ENCODE results near the gene NELL1.

- no peak for TF ChIP-seq POLR2AphosphoS5 (IDR thresholded peaks at IDR 0.05)
- TF ChIP-seq, protein P1, sequence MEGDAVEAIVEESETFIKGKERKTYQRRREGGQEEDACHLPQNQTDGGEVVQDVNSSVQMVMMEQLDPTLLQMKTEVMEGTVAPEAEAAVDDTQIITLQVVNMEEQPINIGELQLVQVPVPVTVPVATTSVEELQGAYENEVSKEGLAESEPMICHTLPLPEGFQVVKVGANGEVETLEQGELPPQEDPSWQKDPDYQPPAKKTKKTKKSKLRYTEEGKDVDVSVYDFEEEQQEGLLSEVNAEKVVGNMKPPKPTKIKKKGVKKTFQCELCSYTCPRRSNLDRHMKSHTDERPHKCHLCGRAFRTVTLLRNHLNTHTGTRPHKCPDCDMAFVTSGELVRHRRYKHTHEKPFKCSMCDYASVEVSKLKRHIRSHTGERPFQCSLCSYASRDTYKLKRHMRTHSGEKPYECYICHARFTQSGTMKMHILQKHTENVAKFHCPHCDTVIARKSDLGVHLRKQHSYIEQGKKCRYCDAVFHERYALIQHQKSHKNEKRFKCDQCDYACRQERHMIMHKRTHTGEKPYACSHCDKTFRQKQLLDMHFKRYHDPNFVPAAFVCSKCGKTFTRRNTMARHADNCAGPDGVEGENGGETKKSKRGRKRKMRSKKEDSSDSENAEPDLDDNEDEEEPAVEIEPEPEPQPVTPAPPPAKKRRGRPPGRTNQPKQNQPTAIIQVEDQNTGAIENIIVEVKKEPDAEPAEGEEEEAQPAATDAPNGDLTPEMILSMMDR (IDR thresholded peaks at IDR 0.05): no peak
Observed at GRCh38 chr11:21385669-21386440, 716.5 kb downstream of the NELL1 start.

All from transverse colon (tissue), 4 donors.